OCI-LY7 (cell line): ENCODE data around the gene CRX. TPM values are rescaled to one million over a fixed set of nuclear protein-coding genes. Genes with fewer than 3 reads are reported as not detected.

Experiments
- BruUV-seq: library from RNA; stranded (reverse); fragments of 400-500 nt; replicated peaks from 2 replicates; lab custom pipeline; 2021; lab: Mats Ljungman, UMichigan
- CTCF ChIA-PET: fragments of 300-600 bp; sonication (Branson Sonifier 250); formaldehyde crosslinking; loops from one replicate; lab custom pipeline; 2022; ENCODE audit warnings: antibody characterized with exemption; ENCODE audit not compliant: unreplicated experiment; lab: Charles Lee
- POLR2A ChIA-PET: fragments of 300-600 bp; sonication (Branson Sonifier 250); formaldehyde crosslinking; loops from one replicate; lab custom pipeline; 2022; ENCODE audit warnings: antibody characterized with exemption; lab: Charles Lee
- DNase-seq: peaks from one replicate; pipeline ENCODE4 v3.0.0-alpha.2; 2015; ENCODE audit warnings: low spot score
- H2AFZ ChIP-seq: fragments of 200-600 bp; sonication (generic), shearing (Covaris generic); 2 replicates; pipeline ENCODE4 v1.6.1; 2014; ENCODE audit warnings: mild to moderate bottlenecking, antibody characterized with exemption, low read length, moderate library complexity
- H3K27ac ChIP-seq: fragments of 200-600 bp; sonication (generic); 2 replicates; pipeline ENCODE4 v1.5.1; 2014; ENCODE audit warnings: mixed run types, low read depth, mild to moderate bottlenecking, moderate library complexity, low read length, inconsistent platforms; ENCODE audit not compliant: poor library complexity, severe bottlenecking
- H3K36me3 ChIP-seq: fragments of 200-600 bp; sonication (generic); 2 replicates; pipeline ENCODE4 v1.6.1; 2014; ENCODE audit warnings: mild to moderate bottlenecking, antibody characterized with exemption, low read length, moderate library complexity, mixed read lengths; ENCODE audit not compliant: insufficient read depth
- H3K4me1 ChIP-seq: fragments of 200-600 bp; sonication (generic); 2 replicates; pipeline ENCODE4 v1.5.1; 2014; ENCODE audit warnings: mild to moderate bottlenecking, low read length; ENCODE audit not compliant: insufficient read depth, poor library complexity, severe bottlenecking
- H3K4me2 ChIP-seq: fragments of 200-600 bp; sonication (generic); 2 replicates; pipeline ENCODE4 v1.6.1; 2014; ENCODE audit warnings: mild to moderate bottlenecking, low read length
- H3K4me3 ChIP-seq: fragments of 200-600 bp; sonication (generic); 2 replicates; pipeline ENCODE4 v1.5.1; 2014; ENCODE audit warnings: mild to moderate bottlenecking, low read depth, low read length; ENCODE audit not compliant: poor library complexity, severe bottlenecking
- H3K79me2 ChIP-seq: fragments of 200-600 bp; sonication (generic); 2 replicates; pipeline ENCODE4 v1.6.1; 2016; ENCODE audit warnings: low read depth, mild to moderate bottlenecking, low read length, moderate library complexity, mixed read lengths; ENCODE audit not compliant: insufficient read depth
- H3K9me2 ChIP-seq: fragments of 200-600 bp; sonication (generic); 2 replicates; pipeline ENCODE4 v1.6.1; 2016; ENCODE audit warnings: mild to moderate bottlenecking, low read length, mixed read lengths; ENCODE audit not compliant: insufficient read depth
- H3K9me3 ChIP-seq: fragments of 200-600 bp; sonication (generic); 2 replicates; pipeline ENCODE4 v1.6.1; 2014; ENCODE audit warnings: mild to moderate bottlenecking, mixed run types, low read length, mixed read lengths
- H4K20me1 ChIP-seq: fragments of 200-600 bp; sonication (generic); 2 replicates; pipeline ENCODE4 v1.6.1; 2014; ENCODE audit warnings: mild to moderate bottlenecking, antibody characterized with exemption, low read length, moderate library complexity, mixed read lengths; ENCODE audit not compliant: insufficient read depth
- CTCF ChIP-seq: fragments of 200-600 bp; sonication (generic); conservative IDR thresholded peaks from 2 replicates; pipeline ENCODE4 v1.5.1; 2014; ENCODE audit warnings: mild to moderate bottlenecking, antibody characterized with exemption, low read length, moderate library complexity, mixed read lengths
- EZH2phosphoT487 ChIP-seq: fragments of 200-600 bp; sonication (generic); IDR thresholded peaks from 2 replicates; pipeline ENCODE4 v1.6.1; 2018; ENCODE audit warnings: low read depth, borderline replicate concordance, mild to moderate bottlenecking, mixed run types, antibody characterized with exemption, low read length, moderate library complexity, mixed read lengths
- intact Hi-C: fragments of 100-400 bp; cut with micrococcal nuclease; formaldehyde crosslinking; loops from one replicate; pipeline ENCODE4 v1.10.0; 2022; ENCODE audit not compliant: unreplicated experiment
- total RNA-seq, 2 experiments: library from RNA; depleted of rRNA in 1 of 2; stranded (reverse); fragments of >200 nt in 1 of 2; shearing (Covaris generic) in 1 of 2; gene quantifications; 2 replicates each; pipeline ENCODE4 v1.2.3, GENCODE V29; 2014 to 2022

CRX gene
- total RNA-seq, 2 experiments from 2014 or later, result not detected

- Histone ChIP-seq H3K36me3 (no peaks in the 10 kb centered on the region), H4K20me1 (no peaks in the 10 kb centered on the region), H3K9me2 (no peaks in the 10 kb centered on the region), H2AFZ (no peak overlapping the region), H3K4me3 (no peak overlapping the region), H3K4me2 (no peak overlapping the region), H3K79me2 (no peaks in the 10 kb centered on the region), H3K27ac (no peak overlapping the region), H3K4me1 (no peaks in the 10 kb centered on the region), H3K9me3 (no peaks in the 10 kb centered on the region)
- TF ChIP-seq EZH2phosphoT487 (no peak), CTCF (no peak)
- ChIA-PET POLR2A (no interaction called here), CTCF (no interaction called here)
- no peak for DNase-seq
- intact Hi-C loops, result no loop called here
- BruUV-seq, result no TSS peak
These were observed 18.2 kb downstream of the CRX start for GRCh38 chr19:47839913-47840312.

- TF ChIP-seq CTCF, result no peak
- TF ChIP-seq EZH2phosphoT487, result no peak
- no peak overlapping the region for H3K27ac ChIP-seq
- no peaks in the 10 kb centered on the region for H3K4me1 ChIP-seq
- H3K36me3 ChIP-seq, result no peaks in the 10 kb centered on the region
- intact Hi-C loops, result no loop called here
- H3K79me2 ChIP-seq, result no peaks in the 10 kb centered on the region
- POLR2A ChIA-PET, result no interaction called here
- H3K9me3 ChIP-seq, result no peaks in the 10 kb centered on the region
- DNase-seq, result no peak
- H3K4me3 ChIP-seq, result no peak overlapping the region
- H3K9me2 ChIP-seq, result no peaks in the 10 kb centered on the region
- no peaks in the 10 kb centered on the region for H4K20me1 ChIP-seq
- no peak overlapping the region for H3K4me2 ChIP-seq
- BruUV-seq, result no TSS peak
- no peak overlapping the region for H2AFZ ChIP-seq
- CTCF ChIA-PET, result no interaction called here
These were observed 21.2 kb downstream of the CRX start for GRCh38 chr19:47842941-47843340.

GRCh38 chr19:47848425-47848822 is 26.7 kb downstream of the CRX start:
- no peak for DNase-seq
- H3K4me3 ChIP-seq, result no peak overlapping the region
- BruUV-seq, result no TSS peak
- H4K20me1 ChIP-seq, result no peaks in the 10 kb centered on the region
- H3K9me2 ChIP-seq, result no peaks in the 10 kb centered on the region
- ChIA-PET POLR2A (interaction anchor here (0.7 kb wide), 1 partner anchor 365 kb away, joined by 3 read pairs; no protein-coding TSS in a partner anchor), CTCF (interaction anchor here (0.5 kb wide), 1 partner anchor 1909 kb away, joined by 4 read pairs; no protein-coding TSS in a partner anchor)
- intact Hi-C loops, result no loop called here
- H2AFZ ChIP-seq, result no peak overlapping the region
- no peak overlapping the region for H3K4me2 ChIP-seq
- no peaks in the 10 kb centered on the region for H3K4me1 ChIP-seq
- no peak for TF ChIP-seq CTCF
- no peak for TF ChIP-seq EZH2phosphoT487
- no peak overlapping the region for H3K27ac ChIP-seq
- no peaks in the 10 kb centered on the region for H3K36me3 ChIP-seq
- no peaks in the 10 kb centered on the region for H3K79me2 ChIP-seq
- no peaks in the 10 kb centered on the region for H3K9me3 ChIP-seq
